Stimulated activated CD4-positive, alpha-beta T cell treated with anti-CD3 and anti-CD28 coated beads, Interleukin-4, amount 100 ng/mL, for 4 hours (primary cell): Measurements from ENCODE around the gene ATP6V0E1.

ENCODE experiments used
- DNase-seq, 2 experiments: peaks; one replicate each; pipeline ENCODE4 v3.0.0-alpha.2; 2020

Gene ATP6V0E1

DNA sequence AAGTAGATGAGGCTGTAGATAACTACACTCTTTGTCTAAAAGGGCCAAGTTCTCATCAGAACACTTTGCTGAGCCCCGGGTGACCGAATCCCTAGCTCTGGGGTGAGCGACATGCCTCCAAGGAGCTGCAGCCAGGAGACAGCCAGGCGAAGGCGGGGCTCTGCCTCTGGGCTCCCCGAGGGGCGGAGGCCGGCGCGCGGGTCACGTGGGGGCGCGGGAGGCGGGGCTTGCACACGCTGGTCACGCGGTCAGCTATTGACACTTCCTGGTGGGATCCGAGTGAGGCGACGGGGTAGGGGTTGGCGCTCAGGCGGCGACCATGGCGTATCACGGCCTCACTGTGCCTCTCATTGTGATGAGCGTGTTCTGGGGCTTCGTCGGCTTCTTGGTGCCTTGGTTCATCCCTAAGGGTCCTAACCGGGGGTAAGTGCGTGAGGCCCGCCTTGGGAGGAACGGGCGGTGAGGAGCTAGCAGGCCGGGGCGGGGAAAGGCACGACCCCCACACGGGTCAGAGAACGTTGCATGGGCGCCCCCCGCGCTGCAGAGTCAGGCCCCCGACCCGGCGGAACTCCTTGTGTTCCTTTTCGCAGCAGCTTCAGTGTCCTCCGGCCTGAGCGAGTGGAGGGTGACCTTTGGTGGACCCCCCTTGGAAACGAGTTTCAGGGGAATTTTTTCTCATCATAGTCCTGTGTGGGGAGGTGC, at the start of gene ATP6V0E1:
Gene ATP6V0E1, plus strand, starts transcription at position 230 of the 702 bp plus-strand sequence. Its CDS starts 90 bp downstream, at position 320.
- DNase-seq: peak; percentile 91 to 96

DNA sequence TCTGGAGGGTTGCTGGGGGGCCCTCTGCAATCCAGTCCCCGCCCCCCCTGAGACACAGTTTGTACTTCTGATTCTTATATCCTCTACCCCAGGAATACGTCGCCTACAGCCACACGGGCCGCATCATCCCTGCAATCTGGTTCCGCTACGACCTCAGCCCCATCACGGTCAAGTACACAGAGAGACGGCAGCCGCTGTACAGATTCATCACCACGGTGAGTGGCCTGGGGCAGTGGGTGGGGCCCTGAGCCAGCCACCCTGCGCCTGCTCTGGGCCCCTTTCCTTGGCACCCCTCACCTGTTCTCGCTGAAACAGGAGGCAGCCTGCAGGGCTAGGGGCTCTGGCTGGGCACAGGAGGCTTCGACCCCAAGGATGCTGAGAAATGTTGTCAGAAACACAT, 48.5 kb upstream of the ATP6V0E1 start:
- no peak for DNase-seq

DNA sequence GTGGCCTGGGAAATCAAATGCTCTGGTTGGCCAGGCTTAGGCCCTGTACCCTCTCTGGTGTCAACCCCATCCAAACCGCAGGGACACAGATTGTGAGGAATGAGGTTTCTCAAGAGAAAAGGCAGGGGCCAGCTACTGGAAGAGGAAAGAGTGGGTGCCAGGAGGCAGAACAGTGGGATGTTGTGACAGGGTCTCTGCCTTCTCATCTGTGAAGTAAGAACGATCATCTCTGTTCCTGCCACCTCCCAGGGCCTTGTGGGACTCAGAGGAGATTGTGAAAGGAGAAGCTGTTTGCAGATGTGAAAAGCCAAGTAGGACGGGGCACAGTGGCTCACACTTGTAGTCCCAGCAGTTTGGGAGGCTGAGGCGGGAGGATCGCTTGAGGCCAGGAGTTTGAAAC, 47.2 kb upstream of the ATP6V0E1 start:
- DNase-seq: no peak

DNA sequence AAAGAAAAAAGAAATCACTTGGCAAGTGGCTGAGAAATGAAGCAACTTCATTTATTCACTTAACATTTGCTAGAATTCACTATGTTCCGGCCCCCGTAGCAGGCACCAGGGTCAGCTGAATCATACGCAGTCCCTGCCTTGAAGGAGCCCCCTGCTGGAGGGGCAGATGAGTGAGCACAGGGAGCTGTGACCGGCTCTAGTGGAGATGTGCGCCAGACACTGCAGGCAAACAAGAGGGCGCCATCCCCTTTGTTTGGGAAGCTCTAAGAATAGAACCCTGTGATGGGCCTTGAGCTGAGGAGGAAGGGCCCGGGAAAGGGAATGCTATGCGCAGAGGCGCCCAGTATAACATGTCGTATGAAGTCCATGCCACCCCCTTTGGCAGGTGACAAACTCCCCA, 44.5 kb upstream of the ATP6V0E1 start:
- DNase-seq: no peak

DNA sequence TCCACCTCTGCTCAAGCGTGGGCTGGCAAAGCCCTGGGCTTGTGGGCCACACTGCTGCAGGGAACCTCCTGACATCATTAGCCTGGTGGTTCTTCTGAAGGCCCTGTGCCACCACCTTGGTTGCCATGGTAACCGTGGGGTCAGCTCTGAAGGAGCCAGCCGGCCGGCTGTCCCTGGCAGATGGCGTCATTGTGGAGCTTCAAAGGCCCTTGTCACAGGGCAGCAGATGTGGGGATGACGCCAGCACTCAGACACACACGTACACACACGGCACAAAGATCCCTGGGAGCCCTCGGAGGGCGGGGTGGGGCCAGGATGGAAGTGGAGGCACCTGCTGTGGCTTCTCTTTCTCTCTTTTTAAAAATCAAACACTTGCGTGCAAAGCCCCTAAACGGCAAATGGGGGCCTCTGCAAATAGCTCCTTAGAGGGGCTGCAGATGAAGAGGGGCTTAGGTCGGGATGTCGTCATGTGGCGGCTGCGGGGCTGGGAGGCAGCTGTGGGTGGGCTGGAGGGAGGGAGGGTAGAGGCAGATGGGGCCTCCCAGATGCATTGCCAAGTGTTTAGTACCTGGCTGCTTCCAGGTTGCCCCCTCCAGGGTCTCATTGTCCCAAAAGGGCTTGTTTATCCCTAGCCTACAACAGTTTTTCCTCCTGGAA, 43.8 kb upstream of the ATP6V0E1 start:
- DNase-seq: no peak

DNA sequence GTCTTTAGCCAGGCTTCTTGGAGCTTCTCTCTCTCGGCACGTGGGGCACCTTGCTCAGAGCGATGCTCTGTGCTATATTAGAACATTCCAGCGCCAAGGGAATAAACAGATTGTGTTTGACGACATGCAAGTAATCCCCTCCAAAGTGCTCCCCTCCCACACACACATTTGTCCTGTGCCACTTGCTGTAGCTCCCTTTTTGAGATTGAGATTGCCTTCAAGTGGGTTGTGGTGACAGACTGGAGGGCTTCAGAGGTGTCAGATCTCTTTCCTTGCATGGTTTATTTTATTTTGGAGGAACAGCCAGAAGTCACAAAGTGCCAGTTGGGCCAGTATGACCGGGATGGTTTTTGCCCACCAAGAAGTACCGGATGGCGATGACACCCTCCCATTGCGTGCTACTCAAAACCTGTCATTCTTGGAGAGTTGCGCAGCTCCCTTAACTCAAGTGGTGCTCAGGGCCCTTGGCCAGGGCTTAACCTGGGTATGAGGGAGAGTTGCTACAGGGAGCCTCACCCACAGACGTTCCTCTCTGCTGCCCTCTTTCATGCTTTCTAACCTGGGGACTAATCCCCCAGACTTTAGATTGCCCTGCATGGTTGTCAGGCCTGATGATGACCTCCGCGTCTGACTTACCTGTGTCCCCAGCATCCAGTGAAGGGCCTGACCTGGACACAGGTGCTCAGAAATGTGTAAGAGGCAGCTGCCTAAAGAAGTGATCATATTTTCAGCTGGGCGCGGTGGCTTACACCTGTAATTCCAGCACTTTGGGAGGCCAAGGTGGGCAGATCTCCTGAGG, 43.1 kb upstream of the ATP6V0E1 start:
- no peak for DNase-seq

DNA sequence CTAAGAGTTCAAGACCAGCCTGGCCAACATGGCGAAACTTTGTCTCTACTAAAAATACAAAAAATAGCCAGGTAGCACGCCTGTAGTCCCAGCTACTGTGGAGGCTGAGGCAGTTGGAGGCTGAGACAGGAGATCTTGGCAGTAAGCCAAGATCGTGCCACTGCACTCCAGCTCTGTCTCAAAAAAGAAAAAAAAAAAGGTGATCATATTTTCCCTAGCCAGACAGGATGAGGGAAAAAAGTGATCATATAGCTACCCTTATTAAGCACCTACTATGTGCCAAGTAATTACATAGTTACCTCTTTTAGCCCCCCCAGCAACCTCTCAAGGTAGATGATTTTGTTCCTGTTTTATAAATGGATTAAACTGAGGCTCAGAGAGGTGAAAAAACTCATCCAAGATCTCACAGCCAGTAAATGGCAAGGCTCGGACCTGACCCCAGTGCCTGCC, 42.5 kb upstream of the ATP6V0E1 start:
- no peak for DNase-seq

DNA sequence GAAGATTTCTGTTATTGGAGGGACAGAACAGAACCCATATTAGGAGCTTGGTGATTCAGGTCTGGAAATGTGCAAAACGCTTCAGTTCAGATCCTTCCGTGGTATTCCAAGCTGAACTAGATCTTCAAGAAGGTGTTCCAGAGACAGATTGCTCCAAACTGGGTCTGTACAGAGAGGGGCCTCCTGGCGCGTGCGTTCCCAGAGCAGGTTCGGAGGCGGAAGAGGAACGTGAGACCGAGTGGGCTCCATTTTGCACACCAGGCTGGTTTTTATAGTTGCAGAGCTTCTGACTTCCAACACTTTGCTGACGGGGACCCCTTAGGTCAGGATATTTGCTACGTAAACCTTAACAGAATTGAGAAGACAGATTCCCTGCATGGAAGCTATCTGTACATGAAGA, 41.0 kb upstream of the ATP6V0E1 start:
- no peak for DNase-seq

DNA sequence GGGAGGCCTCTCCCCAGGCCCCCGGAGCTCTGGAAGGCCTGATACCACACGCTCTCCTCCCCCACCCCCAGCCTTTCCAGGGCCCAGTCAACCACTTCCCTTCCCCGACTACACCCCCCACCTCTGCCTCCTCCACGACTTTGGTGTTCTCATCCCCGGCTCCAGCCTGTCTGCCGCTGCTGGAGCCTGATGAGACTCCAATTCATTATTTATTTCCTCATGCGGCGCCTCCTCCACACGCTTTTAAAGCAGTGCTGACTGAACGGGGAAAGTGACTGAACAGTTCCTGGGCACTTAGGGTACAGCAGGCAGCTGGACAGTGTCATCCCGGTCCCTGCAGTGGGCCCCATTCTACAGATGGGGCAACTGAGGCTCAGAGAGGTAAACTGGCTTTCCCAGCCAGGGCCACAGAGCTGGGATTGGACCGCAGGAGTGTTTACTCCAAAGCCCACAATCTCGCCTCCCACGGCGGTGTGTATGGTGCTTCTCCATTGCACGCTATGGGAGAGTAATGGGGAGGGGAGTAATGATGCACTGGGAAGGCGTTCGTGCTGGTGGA, 40.2 kb upstream of the ATP6V0E1 start:
- DNase-seq: no peak

DNA sequence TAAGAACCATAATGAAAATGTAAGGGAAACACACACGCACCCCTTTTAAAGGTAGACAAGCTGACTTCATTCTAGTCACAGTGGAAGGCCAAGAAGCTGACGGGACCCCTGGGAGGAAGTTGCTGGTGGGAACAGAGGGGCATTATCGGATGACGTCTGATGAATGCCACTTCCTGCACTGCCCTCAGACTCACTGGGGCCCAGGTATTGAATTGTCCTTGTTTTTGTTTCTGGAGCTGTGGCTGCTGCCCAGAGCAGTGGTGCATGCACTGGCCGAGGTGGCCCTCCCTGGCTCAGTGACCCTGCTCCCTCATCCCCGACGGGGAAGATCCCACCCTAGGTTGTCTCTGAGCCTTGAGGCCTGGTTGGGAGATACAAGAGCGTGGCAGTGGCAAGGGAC, 39.7 kb upstream of the ATP6V0E1 start:
- no peak for DNase-seq

DNA sequence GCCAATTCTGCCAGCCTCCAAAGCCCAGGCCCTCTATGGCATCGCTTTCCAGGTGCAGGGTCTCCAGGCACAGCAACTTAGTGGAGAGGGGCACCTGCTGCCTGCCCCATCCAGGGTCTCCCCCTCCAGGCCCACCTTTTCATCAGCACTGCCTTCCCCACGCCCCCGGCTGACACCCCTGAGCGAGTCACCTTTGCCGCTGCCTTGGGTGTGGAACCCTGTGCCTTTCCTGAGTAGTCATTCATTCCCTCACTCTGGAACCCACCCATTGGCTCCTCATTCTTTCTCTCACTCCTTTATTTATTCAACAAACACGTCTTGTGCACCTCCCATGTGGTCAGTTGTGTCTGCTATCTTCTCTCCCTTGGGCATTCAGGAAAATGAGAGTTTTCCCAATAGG, 38.8 kb upstream of the ATP6V0E1 start:
- no peak for DNase-seq

DNA sequence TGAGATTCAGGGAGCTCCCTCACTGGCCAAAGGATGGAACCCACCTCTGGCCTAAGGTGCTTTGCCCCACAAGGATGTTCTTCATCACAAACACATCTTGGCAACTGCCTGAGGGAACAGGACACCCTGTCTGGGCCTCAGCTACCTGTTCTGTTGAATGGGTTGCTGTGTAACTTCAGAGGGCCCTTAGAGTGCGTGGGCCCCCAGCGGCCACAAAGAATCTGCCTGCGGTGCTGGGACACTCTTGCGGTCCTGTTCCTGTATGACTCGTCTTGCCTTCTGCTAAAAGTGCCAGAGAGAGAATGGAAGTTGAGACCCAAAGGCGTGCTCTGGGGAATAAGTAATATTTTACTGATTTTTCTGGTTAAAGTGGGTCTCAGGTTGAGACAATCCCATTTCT, 38.4 kb upstream of the ATP6V0E1 start:
- DNase-seq: no peak

DNA sequence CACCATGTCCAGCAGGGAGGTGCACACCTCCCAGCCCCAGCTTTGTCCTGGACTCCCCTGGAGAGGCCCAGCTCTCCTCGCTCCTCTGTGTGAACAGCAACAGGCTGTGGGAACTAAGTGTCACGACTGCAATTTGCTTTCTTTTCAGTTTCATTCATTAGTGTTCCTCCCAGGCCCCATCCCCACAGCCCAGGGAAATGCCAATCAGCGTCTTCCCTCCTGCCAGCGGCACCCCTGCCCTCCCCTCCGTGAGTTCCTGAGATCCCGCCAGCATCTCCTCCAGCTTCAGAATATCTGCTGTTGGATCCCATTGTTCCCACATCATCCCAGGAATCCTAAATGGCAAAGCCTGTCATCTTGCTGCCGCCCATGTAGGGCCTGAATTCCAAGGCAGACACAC, 37.4 kb upstream of the ATP6V0E1 start:
- no peak for DNase-seq

DNA sequence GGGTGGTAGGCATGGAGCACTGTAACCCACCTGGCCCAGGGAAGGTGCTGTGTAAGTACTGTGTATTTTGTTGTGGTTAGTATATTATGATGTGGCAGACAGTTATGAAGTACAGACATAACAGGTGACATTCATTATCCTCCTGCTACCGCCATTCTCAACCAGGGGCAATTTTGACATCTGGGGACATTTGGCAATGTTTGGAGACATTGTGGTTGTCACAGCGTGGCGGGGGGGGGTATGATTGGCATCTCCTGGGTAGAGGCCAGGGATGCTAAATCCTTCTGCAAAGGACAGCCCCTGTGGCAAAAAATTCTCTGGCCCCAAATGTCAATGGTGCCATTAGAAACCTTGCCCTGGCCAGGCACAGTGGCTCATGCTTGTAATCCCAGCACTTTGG, 34.1 kb upstream of the ATP6V0E1 start:
- no peak for DNase-seq

DNA sequence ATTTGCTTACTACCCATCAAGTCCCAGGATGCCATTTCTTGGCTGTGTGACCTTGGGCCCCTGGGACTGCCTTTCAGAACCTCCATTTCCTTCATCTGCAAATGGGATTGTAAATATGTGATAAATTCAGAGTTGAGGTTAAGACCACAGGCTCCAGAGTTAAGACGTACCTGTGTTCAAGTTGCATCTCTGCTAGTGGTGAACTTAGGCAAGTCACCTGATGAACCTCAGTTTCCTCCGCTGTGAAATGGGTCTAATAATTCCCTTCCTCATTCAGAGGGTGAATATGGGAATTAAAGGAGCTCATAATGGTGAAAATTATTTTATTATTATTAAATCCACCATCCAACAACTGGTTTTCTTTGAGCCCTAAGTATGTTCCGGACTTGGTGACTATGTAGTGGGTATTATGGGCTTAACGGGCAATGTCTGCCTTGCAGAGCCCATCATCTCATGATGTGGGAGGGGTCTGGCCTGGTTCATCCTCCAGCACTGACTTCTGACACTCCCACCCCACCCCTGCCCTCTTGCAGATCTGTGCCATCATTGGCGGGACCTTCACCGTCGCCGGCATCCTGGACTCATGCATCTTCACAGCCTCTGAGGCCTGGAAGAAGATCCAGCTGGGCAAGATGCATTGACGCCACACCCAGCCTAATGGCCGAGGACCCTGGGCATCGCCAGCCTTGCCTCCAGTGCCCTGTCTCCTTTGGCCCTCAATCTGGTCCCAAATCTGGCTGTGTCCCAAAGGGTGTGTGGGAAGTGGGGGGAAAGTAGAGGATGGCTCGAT, 33.2 kb upstream of the ATP6V0E1 start:
- no peak for DNase-seq

DNA sequence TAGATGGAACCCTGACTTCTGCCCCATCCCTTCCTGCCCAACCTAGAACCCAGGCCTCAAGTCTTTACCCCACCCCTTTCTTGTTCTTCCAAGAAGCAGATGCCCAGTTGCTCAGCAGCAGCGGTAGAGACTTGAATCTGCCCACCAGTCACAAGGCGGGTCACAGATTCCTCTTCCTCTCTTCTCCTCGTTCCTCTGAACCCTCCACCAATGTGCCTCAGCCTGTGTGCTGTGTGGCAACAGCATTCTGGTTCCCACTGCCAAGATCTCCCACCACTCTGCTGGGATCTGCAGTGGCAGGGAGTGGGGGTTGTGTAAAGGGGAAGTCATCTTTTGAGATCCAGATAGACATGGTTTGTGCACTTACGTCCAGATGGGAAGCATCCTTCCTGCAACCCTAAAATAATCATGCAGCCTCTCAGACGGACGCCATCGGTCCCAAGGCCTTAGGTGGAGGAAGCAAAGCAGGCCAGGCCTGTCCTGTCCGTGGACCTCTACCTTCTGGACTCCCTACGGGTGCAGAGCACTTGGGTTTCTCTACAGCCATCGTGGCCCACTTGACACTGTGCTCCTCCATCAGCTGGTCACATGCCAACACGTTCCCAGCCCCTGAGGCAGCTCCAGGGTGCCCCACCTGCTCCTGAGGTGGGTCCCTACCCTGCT, 32.1 kb upstream of the ATP6V0E1 start:
- no peak for DNase-seq

DNA sequence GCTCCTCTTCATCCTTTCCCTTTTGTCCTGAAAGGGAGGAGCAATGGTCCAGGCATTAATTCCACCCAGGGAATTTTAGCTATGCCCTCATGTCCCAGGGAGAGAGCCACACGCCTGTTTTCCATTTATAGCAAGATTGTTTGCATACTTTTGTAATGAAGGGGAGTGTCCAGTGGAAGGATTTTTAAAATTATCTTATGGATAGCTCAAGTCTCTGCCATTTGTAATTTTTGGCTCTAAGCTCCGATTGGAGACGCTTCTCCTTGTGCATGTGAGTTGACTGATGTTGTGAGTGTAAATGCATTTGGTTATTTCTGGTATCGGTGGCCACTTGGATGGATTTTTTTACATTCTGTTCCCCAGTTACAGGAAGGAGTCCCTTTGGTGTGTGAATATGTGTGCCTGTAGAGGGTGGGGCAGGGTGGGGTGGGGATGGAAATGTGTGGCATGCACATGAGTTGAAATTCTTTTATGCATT, 31.5 kb upstream of the ATP6V0E1 start:
- DNase-seq: no peak

DNA sequence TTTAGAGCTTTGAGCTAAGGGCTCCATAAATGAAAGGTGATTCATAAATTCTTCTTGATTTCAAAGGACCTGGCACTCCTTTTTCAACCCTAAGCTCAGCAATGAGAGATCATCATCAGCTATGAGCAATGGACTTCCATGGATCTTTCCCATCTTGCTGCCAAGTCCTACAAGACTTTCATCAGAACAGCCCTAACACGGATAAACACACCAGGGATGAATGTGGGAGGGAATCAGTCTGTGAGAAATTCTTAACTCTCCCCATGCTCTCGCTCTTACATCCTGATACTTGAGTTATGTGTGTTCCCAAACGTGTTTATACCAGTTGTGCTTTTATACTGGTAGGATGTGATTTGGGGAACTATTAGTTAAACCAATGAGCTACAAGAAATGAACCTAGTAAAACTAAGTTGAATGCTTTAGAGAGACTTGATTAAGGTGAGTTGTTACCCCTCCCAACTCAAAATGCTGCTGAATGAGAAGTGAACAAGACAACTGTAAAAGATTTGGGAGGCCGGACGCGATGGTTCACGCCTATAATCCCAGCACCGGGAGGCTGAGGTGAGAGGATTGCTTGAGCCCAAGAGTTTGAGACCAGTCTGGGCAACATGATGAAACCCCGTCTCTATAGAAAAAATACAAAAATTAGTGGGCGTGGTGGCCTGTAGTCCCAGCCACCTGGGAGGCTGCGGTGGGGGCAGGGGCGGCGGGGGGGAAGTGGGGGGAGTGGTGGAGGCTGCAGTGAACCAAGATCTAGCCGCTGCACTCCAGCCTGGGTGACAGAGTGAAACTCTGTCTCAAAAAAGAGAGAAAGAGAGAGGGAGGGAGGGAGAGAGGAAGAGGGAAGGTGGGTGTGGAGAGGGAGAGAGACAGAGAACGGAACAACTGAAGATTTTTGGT, 29.5 kb upstream of the ATP6V0E1 start:
- DNase-seq: no peak

DNA sequence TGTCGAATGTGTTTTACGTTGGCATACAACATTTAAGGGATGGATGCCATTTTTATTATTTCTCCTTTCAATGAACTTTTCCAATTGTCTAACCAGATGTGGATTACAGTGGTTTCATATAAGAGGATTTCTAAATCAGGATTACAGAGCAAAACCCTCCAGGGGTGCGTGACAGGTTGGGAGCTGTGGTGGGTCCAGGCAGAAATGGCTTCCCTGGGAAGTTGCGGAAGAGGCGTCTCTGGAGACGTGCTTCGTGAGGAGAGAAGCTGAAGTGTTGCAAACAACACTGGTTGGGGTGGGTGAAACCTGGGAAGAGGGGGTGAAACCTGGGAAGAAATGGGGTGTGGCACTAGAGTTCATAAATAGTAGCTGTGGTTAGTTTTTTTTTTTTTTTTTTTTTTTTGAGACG, 28.8 kb upstream of the ATP6V0E1 start:
- no peak for DNase-seq

DNA sequence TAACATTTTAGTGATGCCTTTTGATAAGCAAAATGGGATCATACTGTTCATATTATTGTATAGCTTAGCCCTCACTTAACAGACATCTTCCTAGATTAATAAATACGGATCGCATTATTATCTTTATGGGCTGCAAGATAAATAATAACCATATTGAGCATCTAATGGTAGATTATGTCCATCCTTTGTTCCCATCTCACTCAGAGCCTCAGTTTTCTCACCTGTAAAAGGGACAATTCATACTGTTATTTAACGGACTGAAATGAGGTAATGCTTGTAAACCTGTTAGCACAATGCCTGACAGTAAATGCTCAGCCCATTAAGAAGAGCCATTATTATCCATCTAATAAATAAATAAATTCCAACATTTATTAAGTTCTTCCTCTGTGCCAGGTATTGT, 27.3 kb upstream of the ATP6V0E1 start:
- DNase-seq: no peak

DNA sequence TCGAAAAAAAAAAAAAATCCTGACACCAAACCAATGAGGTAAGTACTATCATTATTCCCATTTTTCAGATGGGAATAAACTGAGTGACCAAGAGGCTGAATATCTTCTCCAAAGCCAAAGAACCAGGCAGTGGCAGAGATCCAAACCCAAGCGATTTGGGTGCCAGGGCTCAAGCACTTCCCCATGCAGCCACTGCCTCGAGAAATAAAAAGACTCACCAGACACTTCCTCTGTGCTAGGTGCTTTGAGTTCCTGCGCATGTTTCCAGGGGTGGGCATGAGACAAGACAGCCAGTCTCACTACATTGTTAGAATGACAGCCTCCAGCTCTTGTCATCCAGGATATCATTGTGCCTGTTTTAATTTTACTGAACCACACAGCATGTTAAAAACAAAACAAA, 26.6 kb upstream of the ATP6V0E1 start:
- no peak for DNase-seq
